HG02981 (cell line): ENCODE data around the gene SPIN1.
A peak's percentile ranks its signal among the peaks of the same experiment; 100 is the strongest.

ENCODE experiments used
- ATAC-seq: cut with Tn5 transposase; IDR thresholded peaks from one replicate; pipeline ENCODE4 v1.9.1; 2021; ENCODE audit warnings: mild to moderate bottlenecking, moderate library complexity; ENCODE audit not compliant: unreplicated experiment

SPIN1 gene

GRCh38 chr9:88433583-88434255 is 45.5 kb downstream of the SPIN1 start:
- no peak for ATAC-seq

GRCh38 chr9:88435336-88435735 is 47.1 kb downstream of the SPIN1 start:
- ATAC-seq, result no peak

GRCh38 chr9:88436379-88436778 is 48.1 kb downstream of the SPIN1 start:
- no peak for ATAC-seq

DNA sequence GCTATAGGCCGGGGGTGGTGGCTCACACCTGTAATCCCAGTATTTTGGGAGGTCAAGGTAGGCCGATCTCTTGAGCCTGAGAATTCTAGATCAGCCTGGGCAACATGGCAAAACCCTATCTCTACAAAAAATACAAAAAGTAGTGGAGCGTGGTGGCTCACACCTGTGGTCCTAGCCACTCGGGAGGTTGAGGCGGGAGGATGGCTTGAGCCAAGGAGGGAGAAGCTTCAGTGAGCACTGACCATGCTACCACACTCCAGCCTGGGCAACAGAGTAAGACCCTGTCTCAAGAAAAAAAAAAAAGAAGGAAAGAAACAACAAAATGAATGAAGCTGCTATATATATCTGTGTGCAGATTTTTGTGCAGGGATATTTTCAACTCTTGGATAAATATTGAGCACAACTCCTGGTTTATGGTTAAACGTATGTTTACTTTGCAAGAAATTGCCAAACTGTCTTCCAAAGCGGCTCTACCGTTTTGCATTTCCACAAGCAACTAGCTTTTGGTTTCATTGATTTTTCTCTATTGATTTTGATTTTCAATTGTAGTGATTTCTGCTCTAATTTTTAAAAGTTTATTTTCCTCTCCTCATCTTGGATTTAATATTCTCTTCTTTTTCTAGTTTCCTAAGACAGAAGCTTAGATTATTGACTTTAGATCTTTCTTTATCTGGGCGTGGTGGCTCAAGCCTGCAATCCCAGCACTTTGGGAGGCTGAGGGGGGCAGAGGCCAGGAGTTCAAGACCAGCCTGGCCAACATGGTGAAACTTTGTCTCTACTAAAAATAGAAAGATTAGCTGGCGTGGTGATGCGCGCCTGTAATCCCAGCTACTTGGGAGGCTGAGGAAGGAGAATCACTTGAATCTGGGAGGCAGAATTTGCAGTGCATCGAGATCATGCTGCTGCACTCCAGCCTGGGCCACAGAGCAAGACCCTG is 49.2 kb downstream of the SPIN1 start:
- no peak for ATAC-seq

- ATAC-seq, result no peak
Measured at GRCh38 chr9:88438811-88439210, 50.6 kb downstream of the SPIN1 start.

GRCh38 chr9:88441301-88442007 is 53.2 kb downstream of the SPIN1 start:
- ATAC-seq, result no peak

- ATAC-seq, result no peak
Measured at GRCh38 chr9:88443480-88444113, 55.4 kb downstream of the SPIN1 start.

GRCh38 chr9:88446728-88447127 is 58.5 kb downstream of the SPIN1 start:
- ATAC-seq, result no peak

- no peak for ATAC-seq
Measured at GRCh38 chr9:88447431-88447830, 59.2 kb downstream of the SPIN1 start.

DNA sequence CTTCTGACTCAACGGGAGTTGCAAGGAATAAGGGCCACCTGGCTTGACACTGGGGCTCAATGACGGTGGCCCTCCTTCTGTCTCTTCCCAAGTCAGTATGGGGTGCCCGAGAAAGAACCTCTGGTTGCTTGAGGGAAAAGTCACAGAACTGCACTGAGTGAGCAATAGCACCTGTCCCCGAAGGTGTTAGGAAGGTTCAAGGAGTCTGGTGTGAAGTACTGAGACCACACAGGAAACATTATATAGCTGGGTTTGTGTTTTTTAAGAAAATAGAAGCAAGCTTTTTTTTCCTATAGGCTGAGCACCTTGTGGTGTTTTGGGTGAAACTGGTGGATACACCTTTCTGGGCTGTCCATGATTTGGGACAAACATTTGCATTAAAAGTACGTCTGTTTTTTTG is 62.9 kb downstream of the SPIN1 start:
- no peak for ATAC-seq

DNA sequence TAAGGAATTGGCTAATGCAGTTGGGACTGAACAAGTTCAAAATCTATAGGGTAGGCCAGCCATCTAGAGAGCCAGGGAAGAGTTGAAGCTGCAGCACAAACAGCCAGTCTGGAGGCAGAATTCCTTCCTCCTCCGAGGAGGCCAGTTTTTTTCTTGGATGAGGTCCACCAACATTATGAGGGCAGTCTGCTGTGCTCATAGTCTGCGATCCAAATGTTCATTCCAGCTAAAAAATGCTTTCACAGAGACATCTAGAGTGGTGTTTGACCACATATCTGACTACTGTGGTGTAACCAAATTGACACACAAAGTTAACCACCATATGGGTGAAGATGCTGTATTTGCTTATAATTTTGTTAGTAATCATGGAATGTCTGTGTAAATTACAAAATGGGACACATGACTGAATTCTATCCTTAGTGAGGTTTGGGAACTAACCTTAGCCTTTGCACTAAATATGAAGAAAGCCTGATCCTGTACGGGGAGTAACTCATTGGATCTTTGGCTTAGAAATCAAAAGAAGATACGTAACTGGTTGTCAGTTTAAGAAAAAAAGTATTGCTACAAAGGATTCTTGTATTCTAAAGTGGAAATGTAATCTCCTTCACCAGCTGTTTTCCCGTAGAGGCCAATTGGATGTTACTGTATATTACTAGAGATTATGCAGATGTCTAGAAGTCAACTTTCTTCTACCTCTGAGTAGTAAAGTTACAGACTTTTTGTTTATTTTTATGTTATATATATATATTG is 70.6 kb downstream of the SPIN1 start:
- ATAC-seq, result no peak

DNA sequence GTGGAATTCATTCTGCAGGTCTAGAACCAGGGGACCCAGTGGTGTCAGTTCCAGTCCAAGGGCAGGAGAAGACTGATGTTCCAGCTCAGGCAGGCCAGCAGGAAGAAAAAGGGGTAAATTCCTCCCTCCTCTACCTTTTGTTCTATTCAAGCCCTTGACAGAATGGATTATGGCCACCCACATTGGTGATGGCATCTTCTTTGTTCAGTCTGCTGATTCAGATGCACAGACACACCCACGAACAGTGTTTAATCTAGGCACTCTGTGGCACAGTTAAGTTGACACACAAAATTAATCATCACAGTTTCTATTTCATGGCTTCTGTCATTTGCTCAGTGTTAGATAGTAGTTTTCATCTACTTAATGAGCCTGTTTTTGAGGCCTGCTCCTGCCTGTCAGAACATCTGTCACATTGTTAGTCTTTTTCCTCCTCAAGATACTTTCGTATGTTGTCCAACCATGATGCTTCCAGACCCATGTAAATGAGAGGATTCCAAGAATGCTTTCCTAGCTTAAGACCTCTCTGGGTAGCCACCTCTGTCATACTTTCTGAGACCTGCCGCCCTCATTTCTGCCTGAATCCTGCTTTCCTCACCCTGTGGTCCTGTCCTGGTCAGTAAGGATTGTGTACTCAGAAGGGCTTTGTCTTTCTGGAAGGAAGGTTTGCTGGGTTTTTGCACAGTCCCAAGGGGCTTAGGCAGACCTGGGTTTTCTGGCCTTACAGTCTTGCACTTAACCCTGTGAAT is 72.5 kb downstream of the SPIN1 start:
- no peak for ATAC-seq

- no peak for ATAC-seq
Measured at GRCh38 chr9:88462191-88462590, 73.9 kb downstream of the SPIN1 start.

GRCh38 chr9:88464851-88465250 is 76.6 kb downstream of the SPIN1 start:
- no peak for ATAC-seq

DNA sequence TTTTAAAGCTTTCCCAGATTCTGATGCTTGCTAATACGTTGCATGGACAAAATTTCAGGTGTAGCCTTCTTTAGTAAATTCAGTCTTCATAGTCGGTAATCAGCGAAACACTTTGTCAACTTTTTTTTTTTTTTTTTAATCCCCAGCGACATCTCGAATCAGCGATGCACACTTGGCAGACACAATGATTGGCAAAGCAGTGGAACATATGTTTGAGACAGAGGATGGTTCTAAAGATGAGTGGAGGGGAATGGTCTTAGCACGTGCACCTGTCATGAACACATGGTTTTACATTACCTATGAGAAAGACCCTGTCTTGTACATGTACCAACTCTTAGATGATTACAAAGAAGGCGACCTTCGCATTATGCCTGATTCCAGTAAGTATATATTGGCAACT is 80.0 kb downstream of the SPIN1 start:
- ATAC-seq, result no peak

DNA sequence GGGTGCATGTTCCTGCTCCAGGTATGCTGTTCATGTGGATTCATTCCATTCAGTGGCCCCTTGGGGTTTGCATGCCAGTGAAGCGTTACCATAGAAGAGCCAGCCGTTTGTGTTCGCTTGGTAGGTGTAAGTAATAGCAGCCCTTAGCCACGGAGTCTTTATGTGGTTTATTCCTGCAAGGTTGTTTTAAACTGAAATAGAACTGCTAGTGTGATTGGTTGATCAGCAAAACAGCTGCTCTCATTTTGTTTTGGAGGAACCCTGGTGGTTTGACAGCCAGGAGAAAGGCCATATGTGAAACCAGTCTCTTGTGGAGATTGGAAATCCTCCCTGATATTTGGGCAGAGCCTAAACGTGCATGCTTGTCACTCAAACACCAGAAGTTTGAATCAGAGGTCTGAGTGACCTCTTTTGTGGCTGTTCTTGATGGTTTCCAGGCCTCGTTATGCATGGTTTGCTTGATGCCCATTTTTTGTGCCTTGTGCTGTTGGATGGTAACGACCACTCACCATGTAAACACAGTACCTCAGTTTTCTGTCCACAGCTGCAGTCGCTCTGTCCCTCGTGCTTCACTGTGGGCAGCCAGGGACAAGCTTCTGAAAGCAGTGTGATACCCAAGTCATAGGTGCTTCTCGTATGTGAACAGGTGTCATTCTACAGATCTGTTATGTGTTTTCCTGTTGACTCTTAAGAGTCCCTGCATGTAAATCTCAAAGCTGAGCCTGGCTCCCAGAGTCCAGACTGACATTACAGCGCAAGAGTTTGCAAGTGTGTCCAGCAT is 88.4 kb downstream of the SPIN1 start:
- ATAC-seq, result peak; percentile 43

- peak; percentile 37 for ATAC-seq
Measured at GRCh38 chr9:88477300-88477751, 89.1 kb downstream of the SPIN1 start.

- no peak for ATAC-seq
Measured at GRCh38 chr9:88478246-88478645, 90.0 kb downstream of the SPIN1 start.

GRCh38 chr9:88481933-88482332 is 93.7 kb downstream of the SPIN1 start:
- ATAC-seq, result no peak
